ENCODE results near the gene ETV6. TPM values are rescaled to one million over a fixed set of nuclear protein-coding genes. Genes with fewer than 3 reads are reported as not detected.
A peak's percentile ranks its signal among the peaks of the same experiment; 100 is the strongest.

Gene ETV6
- total RNA-seq, 2 experiments from 2014 or later: 28.5 to 30.2 TPM

DNA sequence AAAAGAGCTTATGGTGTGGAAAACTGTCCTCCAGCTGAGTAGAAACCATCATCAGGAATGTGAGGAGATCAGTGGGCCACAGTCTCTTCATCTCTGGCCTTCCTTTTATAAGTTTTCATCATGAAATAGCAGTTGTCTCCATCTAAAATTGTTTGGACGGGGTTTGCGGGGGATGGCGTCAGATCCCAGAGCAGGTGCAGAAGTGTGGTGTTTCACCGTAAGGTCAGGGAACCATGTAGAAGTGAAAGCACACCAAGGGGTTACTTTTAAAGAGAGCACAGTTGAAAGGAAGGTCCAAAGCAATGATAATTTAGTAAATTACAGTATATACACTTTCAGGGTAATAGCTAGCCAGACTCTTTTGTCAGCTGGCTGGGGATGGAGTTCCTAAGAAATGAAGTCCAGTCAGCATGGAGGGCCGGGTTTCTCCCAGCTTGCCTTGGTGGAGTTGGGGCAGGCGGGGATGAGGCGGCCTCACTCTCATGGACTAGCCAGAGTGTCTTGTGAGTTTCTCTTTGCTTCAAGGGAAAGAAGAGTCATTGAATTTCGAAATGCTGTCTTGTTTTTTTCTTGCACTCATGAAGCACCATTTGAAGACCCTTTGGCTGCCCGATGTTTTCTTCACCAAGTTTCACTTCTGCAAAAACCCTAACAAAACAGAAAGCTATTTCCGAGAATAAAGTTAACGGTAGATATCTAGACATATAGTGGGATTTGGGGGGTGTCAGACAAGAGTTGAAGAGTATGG lies 100.6 kb downstream of the ETV6 start:
- H3K27ac Mint-ChIP-seq: no peak overlapping the region
- peaks cover 33% of the 10 kb centered on the region for H3K4me1 Mint-ChIP-seq (ENCODE audit: low read depth)
- peaks cover 32% of the 10 kb centered on the region for H3K36me3 Mint-ChIP-seq (ENCODE audit: low read depth)
- Histone ChIP-seq H3K4me1 (ENCODE audit: insufficient read depth, low read length) (peaks cover 4% of the 10 kb centered on the region), H3K27ac (ENCODE audit: low read depth in 1 of 2, low read length in 2 of 2) (peak overlapping the region in 1 of 2 donors; percentile 1), H3K4me3 (ENCODE audit: low read length) (no peak overlapping the region), H3K27me3 (ENCODE audit: control insufficient read depth in 1 of 2, insufficient read depth in 2 of 2, low read length in 2 of 2) (no peaks in the 10 kb centered on the region), H3K9me3 (ENCODE audit: control insufficient read depth in 1 of 2, insufficient read depth in 1 of 2, low read length in 2 of 2) (no peaks in the 10 kb centered on the region), H3K36me3 (ENCODE audit: insufficient read depth, low read length) (peaks cover 22% of the 10 kb centered on the region)
- ATAC-seq (ENCODE audit: poor library complexity): no peak
- peak in 3 of 14 experiments; percentile 22 to 65 (median 55) for DNase-seq
- POLR2A ChIA-PET: no interaction called here
- H3K27me3 Mint-ChIP-seq: no peaks in the 10 kb centered on the region
- no peak overlapping the region for H3K4me3 Mint-ChIP-seq
- CTCF ChIA-PET: no interaction called here
- no peaks in the 10 kb centered on the region for H3K9me3 Mint-ChIP-seq
- TF ChIP-seq, protein P1, sequence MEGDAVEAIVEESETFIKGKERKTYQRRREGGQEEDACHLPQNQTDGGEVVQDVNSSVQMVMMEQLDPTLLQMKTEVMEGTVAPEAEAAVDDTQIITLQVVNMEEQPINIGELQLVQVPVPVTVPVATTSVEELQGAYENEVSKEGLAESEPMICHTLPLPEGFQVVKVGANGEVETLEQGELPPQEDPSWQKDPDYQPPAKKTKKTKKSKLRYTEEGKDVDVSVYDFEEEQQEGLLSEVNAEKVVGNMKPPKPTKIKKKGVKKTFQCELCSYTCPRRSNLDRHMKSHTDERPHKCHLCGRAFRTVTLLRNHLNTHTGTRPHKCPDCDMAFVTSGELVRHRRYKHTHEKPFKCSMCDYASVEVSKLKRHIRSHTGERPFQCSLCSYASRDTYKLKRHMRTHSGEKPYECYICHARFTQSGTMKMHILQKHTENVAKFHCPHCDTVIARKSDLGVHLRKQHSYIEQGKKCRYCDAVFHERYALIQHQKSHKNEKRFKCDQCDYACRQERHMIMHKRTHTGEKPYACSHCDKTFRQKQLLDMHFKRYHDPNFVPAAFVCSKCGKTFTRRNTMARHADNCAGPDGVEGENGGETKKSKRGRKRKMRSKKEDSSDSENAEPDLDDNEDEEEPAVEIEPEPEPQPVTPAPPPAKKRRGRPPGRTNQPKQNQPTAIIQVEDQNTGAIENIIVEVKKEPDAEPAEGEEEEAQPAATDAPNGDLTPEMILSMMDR (IDR thresholded peaks at IDR 0.05): no peak
- intact Hi-C loops (cut with DNase I, micrococcal nuclease): no loop called here

DNA sequence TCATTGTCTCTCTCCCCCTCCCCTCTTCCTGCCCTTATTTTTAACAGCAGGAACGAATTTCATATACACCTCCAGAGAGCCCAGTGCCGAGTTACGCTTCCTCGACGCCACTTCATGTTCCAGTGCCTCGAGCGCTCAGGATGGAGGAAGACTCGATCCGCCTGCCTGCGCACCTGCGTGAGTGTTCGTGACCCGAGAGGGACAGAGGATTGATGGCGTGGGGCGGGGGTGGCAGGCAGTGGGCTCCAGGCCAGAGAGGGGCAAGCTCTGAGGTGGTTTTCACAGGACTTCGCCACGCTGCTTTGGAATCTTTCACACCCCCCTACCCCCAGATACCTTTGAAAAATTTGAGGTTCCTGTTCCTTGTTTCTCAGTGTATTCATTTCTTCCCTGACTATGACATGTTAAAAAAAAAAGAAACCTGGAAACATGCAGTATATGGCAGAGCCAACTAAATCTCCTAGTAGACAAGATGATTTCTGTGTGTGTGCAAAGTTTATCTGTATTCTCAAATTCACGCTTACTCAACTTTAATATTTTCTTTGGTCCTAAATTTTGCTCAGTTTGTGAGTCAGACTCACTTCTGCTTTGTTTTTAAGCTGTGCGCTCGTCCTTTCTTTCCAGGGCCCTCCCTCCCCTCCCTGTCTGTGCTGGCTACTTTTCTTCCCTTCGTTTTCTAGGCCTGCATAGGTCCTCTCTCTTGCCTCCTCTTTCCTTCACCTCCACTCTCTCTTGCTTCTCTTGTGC lies 103.1 kb downstream of the ETV6 start:
- Histone ChIP-seq H3K4me3 (ENCODE audit: low read length) (no peak overlapping the region), H3K27me3 (ENCODE audit: control insufficient read depth in 1 of 2, insufficient read depth in 2 of 2, low read length in 2 of 2) (no peaks in the 10 kb centered on the region), H3K36me3 (ENCODE audit: insufficient read depth, low read length) (peaks cover 36% of the 10 kb centered on the region), H3K27ac (ENCODE audit: low read depth in 1 of 2, low read length in 2 of 2) (no peak overlapping the region), H3K4me1 (ENCODE audit: insufficient read depth, low read length) (peaks cover 4% of the 10 kb centered on the region), H3K9me3 (ENCODE audit: control insufficient read depth in 1 of 2, insufficient read depth in 1 of 2, low read length in 2 of 2) (no peaks in the 10 kb centered on the region)
- peaks cover 52% of the 10 kb centered on the region for H3K36me3 Mint-ChIP-seq (ENCODE audit: low read depth)
- ATAC-seq (ENCODE audit: poor library complexity): no peak
- DNase-seq: no peak
- CTCF ChIA-PET: no interaction called here
- H3K9me3 Mint-ChIP-seq: no peaks in the 10 kb centered on the region
- H3K27ac Mint-ChIP-seq: no peak overlapping the region
- H3K27me3 Mint-ChIP-seq: no peaks in the 10 kb centered on the region
- POLR2A ChIA-PET: no interaction called here
- intact Hi-C loops (cut with DNase I, micrococcal nuclease): no loop called here
- TF ChIP-seq, protein P1 (IDR thresholded peaks at IDR 0.05): no peak
- peaks cover 12% of the 10 kb centered on the region for H3K4me1 Mint-ChIP-seq (ENCODE audit: low read depth)
- no peak overlapping the region for H3K4me3 Mint-ChIP-seq

DNA sequence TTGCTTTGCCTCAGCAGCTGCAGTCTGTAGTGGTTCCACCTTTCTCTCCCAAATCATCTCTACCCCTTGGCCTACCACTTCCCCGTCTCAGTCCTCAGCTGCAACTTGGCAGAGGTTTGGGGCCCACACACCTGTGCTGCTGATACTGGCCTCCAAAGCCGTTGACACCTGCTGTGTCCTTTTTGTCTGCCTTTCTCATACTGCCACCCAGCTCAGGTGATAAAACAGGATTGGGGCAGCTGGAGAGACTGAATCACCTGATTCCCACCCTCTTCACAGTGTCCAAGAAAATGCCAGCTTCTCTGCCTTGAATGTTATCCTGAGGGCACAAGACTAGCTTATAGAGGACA lies 103.7 kb downstream of the ETV6 start:
- peaks cover 52% of the 10 kb centered on the region for H3K36me3 Mint-ChIP-seq (ENCODE audit: low read depth)
- H3K4me1 Mint-ChIP-seq (ENCODE audit: low read depth): peaks cover 10% of the 10 kb centered on the region
- ChIA-PET POLR2A (no interaction called here), CTCF (no interaction called here)
- no peak overlapping the region for H3K4me3 Mint-ChIP-seq
- H3K9me3 Mint-ChIP-seq: no peaks in the 10 kb centered on the region
- H3K27ac ChIP-seq (ENCODE audit: low read depth in 1 of 2, low read length in 2 of 2): no peak overlapping the region
- H3K27me3 Mint-ChIP-seq: no peaks in the 10 kb centered on the region
- H3K27me3 ChIP-seq (ENCODE audit: control insufficient read depth in 1 of 2, insufficient read depth in 2 of 2, low read length in 2 of 2): no peaks in the 10 kb centered on the region
- H3K27ac Mint-ChIP-seq: no peak overlapping the region
- no peak for ATAC-seq (ENCODE audit: poor library complexity)
- H3K4me1 ChIP-seq (ENCODE audit: insufficient read depth, low read length): peaks cover 4% of the 10 kb centered on the region
- H3K4me3 ChIP-seq (ENCODE audit: low read length): no peak overlapping the region
- intact Hi-C loops (cut with DNase I, micrococcal nuclease): no loop called here
- peaks cover 36% of the 10 kb centered on the region for H3K36me3 ChIP-seq (ENCODE audit: insufficient read depth, low read length)
- no peaks in the 10 kb centered on the region for H3K9me3 ChIP-seq (ENCODE audit: control insufficient read depth in 1 of 2, insufficient read depth in 1 of 2, low read length in 2 of 2)
- no peak for DNase-seq
- TF ChIP-seq, protein P1 (IDR thresholded peaks at IDR 0.05): no peak
